ENCODE data around the gene ARL15.

GRCh38 chr5:54305737-54306136 is 4.6 kb downstream of the ARL15 start:
- TF ChIP-seq, protein P1, sequence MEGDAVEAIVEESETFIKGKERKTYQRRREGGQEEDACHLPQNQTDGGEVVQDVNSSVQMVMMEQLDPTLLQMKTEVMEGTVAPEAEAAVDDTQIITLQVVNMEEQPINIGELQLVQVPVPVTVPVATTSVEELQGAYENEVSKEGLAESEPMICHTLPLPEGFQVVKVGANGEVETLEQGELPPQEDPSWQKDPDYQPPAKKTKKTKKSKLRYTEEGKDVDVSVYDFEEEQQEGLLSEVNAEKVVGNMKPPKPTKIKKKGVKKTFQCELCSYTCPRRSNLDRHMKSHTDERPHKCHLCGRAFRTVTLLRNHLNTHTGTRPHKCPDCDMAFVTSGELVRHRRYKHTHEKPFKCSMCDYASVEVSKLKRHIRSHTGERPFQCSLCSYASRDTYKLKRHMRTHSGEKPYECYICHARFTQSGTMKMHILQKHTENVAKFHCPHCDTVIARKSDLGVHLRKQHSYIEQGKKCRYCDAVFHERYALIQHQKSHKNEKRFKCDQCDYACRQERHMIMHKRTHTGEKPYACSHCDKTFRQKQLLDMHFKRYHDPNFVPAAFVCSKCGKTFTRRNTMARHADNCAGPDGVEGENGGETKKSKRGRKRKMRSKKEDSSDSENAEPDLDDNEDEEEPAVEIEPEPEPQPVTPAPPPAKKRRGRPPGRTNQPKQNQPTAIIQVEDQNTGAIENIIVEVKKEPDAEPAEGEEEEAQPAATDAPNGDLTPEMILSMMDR (IDR thresholded peaks at IDR 0.05; ENCODE audit: low read depth, low read length, missing input control) = no peak
- TF ChIP-seq SP1 (IDR thresholded peaks at IDR 0.05) = no peak
- no peak for TF ChIP-seq MAX (IDR thresholded peaks at IDR 0.05)
- no peak for TF ChIP-seq ZBTB33 (IDR thresholded peaks at IDR 0.05)
- no peak for TF ChIP-seq ATF3 (IDR thresholded peaks at IDR 0.05)
- no peak for TF ChIP-seq RAD21 (IDR thresholded peaks at IDR 0.05)
- TF ChIP-seq TAF1 (conservative IDR thresholded peaks at IDR 0.05) = no peak
- TF ChIP-seq GABPA (IDR thresholded peaks at IDR 0.05 in 1 of 2, conservative IDR thresholded peaks at IDR 0.05 in 1 of 2) = no peak

Data from liver (tissue), 3 donors.